ENCODE measurements around the gene RASL12.
A peak's percentile ranks its signal among the peaks of the same experiment; 100 is the strongest.

RASL12 gene

DNA sequence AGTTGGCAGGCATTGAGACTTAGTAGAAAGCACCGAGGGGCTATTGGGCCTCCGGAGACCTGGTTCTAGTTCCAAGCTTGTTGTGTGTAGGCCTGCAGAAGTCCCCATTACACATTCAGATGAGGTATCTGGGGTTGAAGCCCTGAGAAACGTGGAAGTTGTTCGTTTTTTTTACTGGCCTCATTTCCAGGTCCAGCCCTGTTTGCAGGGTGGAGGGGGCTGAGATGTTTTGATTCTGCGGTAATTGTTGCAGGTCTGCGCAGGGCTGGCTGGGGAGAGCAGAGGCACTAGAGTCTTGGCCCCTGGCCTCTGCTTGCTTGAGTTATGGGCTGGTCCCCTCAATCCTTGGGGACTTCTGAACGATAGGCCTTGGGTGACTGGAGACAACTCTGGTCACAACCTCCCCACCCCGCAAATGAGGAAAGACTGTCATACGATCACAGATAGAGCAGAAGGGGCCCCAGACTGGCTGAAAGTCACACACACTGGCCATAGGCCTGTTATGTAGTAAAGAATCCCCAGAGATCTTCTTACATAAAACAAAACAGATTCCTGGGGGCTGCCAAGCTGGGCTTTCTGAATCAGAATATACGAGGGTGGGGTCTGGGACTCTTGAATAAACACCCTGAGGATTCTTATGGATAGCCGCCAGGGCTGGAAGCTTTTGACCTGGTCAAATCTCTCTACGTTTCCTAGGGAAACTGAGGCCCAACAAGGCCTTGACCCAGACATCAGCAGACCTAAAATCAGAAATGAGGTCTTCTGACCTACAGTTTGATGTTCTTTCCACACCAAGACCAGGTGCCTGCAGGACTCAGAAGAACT, 24.4 kb upstream of the RASL12 start:
- DNase-seq (ENCODE audit: low read depth): no peak
- H3K4me3 ChIP-seq (ENCODE audit: low read depth, low read length): no peak overlapping the region
- TF ChIP-seq CTCF (IDR thresholded peaks at IDR 0.05; ENCODE audit: low read depth, low read length, missing control alignments): no peak

- no peak for DNase-seq (ENCODE audit: low read depth)
- H3K4me3 ChIP-seq (ENCODE audit: low read depth, low read length): no peak overlapping the region
- TF ChIP-seq CTCF (IDR thresholded peaks at IDR 0.05; ENCODE audit: low read depth, low read length, missing control alignments): no peak
Measured at GRCh38 chr15:65089206-65089824, 21.5 kb upstream of the RASL12 start.

GRCh38 chr15:65088643-65089021, 20.8 kb upstream of the RASL12 start:
- H3K4me3 ChIP-seq (ENCODE audit: low read depth, low read length): no peak overlapping the region
- no peak for DNase-seq (ENCODE audit: low read depth)
- no peak for TF ChIP-seq CTCF (IDR thresholded peaks at IDR 0.05; ENCODE audit: low read depth, low read length, missing control alignments)

GRCh38 chr15:65087873-65088642, 20.3 kb upstream of the RASL12 start:
- no peak for TF ChIP-seq CTCF (IDR thresholded peaks at IDR 0.05; ENCODE audit: low read depth, low read length, missing control alignments)
- no peak for DNase-seq (ENCODE audit: low read depth)
- no peak overlapping the region for H3K4me3 ChIP-seq (ENCODE audit: low read depth, low read length)

GRCh38 chr15:65087411-65087810, 19.6 kb upstream of the RASL12 start:
- TF ChIP-seq CTCF (IDR thresholded peaks at IDR 0.05; ENCODE audit: low read depth, low read length, missing control alignments): no peak
- no peak overlapping the region for H3K4me3 ChIP-seq (ENCODE audit: low read depth, low read length)
- DNase-seq (ENCODE audit: low read depth): no peak

- peak; percentile 34 for TF ChIP-seq CTCF (IDR thresholded peaks at IDR 0.05; ENCODE audit: low read depth, low read length, missing control alignments)
- no peak for DNase-seq (ENCODE audit: low read depth)
- H3K4me3 ChIP-seq (ENCODE audit: low read depth, low read length): no peak overlapping the region
Measured at GRCh38 chr15:65086680-65087111, 18.9 kb upstream of the RASL12 start.

All from GM12864 (cell line).